ENCODE results near the gene PLEKHJ1. TPM values are rescaled to one million over a fixed set of nuclear protein-coding genes. Genes with fewer than 3 reads are reported as not detected.

The PLEKHJ1 gene
- polyA plus RNA-seq, 1 of the 3 experiments (the other 2 are of a cell fraction) = 151 TPM

GRCh38 chr19:2210206-2210605 is 25.9 kb downstream of the PLEKHJ1 start:
- H3K4me1 ChIP-seq (ENCODE audit: control insufficient read depth in 1 of 2, insufficient read depth in 2 of 2, low read depth in 1 of 2, low read length in 1 of 2) = no peaks in the 10 kb centered on the region
- H4K20me1 ChIP-seq (ENCODE audit: insufficient read depth) = no peaks in the 10 kb centered on the region
- ChIA-PET CTCF (no interaction called here), POLR2A (no interaction called here)
- H3K4me2 ChIP-seq = no peak overlapping the region
- DNase-seq = no peak
- H3K27me3 ChIP-seq (ENCODE audit: insufficient read depth) = no peaks in the 10 kb centered on the region
- H3K9me3 ChIP-seq = no peaks in the 10 kb centered on the region
- H3K9me2 ChIP-seq = no peaks in the 10 kb centered on the region
- peaks cover 8 to 64% of the 10 kb centered on the region in 2 experiments for H3K36me3 ChIP-seq (replicated peaks in 1 of 2; ENCODE audit: control insufficient read depth in 1 of 2, insufficient read depth in 2 of 2, low read length in 1 of 2)
- H3K79me2 ChIP-seq (ENCODE audit: insufficient read depth) = 0 out of 2 replicates have a peak, but pooled peaks cover 7% of the 10 kb centered on the region
- no peak overlapping the region for H3K9ac ChIP-seq
- H3K4me3 ChIP-seq (ENCODE audit: low read depth in 2 of 2, low read length in 1 of 2) = no peak overlapping the region
- no peak overlapping the region for H2AFZ ChIP-seq (ENCODE audit: low read depth)
- TF ChIP-seq NFIC (IDR thresholded peaks at IDR 0.05; ENCODE audit: borderline replicate concordance) = no peak
- TF ChIP-seq RCOR1 (IDR thresholded peaks at IDR 0.05; ENCODE audit: low read length) = no peak
- no peak for TF ChIP-seq EZH2phosphoT487 (IDR thresholded peaks at IDR 0.05; ENCODE audit: borderline replicate concordance, low read depth)
- no peak for TF ChIP-seq RFX5 (IDR thresholded peaks at IDR 0.05; ENCODE audit: low read length)
- no peak for TF ChIP-seq JUND (IDR thresholded peaks at IDR 0.05)
- no peak for TF ChIP-seq CTCF (IDR thresholded peaks at IDR 0.05)
- no peak for TF ChIP-seq YY1 (IDR thresholded peaks at IDR 0.05; ENCODE audit: low read depth)
- TF ChIP-seq MXI1 (IDR thresholded peaks at IDR 0.05; ENCODE audit: low read depth, low read length) = no peak
- no peak for TF ChIP-seq POLR2AphosphoS5 (IDR thresholded peaks at IDR 0.05; ENCODE audit: low read depth, low read length)
- 100% methylated on average over 3 of the region's 21 CpGs for WGBS (ENCODE audit: low lambda C conversion rate)
- H3K27ac ChIP-seq (ENCODE audit: low read depth in 2 of 2, low read length in 1 of 2) = no peak overlapping the region
- H3F3A ChIP-seq (replicated peaks; ENCODE audit: insufficient read depth) = no peaks in the 10 kb centered on the region

DNA sequence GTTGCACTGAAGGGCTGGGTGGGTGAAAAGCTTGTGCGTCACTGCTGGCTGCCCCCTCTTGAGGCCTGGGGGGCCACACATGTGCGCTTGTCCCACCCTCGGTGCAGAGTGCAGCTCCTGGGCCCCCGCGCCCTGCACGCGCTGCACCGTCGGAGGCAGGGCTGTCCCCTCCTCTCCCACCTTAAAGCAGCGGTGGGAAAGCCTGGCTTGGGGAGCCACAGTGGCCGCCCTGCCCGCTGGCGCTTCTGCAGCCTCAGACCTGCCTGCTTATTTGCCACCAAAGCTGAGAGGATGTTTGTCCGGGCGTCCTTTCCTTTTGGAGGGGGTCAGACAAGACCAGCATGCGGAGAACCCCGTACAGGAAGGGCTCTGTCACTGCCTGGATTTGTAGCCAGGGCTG is 26.7 kb downstream of the PLEKHJ1 start:
- no peaks in the 10 kb centered on the region for H3K4me1 ChIP-seq (ENCODE audit: control insufficient read depth in 1 of 2, insufficient read depth in 2 of 2, low read depth in 1 of 2, low read length in 1 of 2)
- ChIA-PET CTCF (no interaction called here), POLR2A (interaction anchor here (0.6 kb wide), 1 partner anchor 175 kb away, joined by 3 read pairs; no protein-coding TSS in a partner anchor)
- H3K9ac ChIP-seq = no peak overlapping the region
- no peaks in the 10 kb centered on the region for H4K20me1 ChIP-seq (ENCODE audit: insufficient read depth)
- no peaks in the 10 kb centered on the region for H3K27me3 ChIP-seq (ENCODE audit: insufficient read depth)
- H3K9me3 ChIP-seq = no peaks in the 10 kb centered on the region
- H3K27ac ChIP-seq (ENCODE audit: low read depth in 2 of 2, low read length in 1 of 2) = no peak overlapping the region
- no peak overlapping the region for H3K4me2 ChIP-seq
- whole genome bisulfite sequencing (ENCODE audit: low lambda C conversion rate) = 99% methylated on average over 12 of the region's 17 CpGs
- DNase-seq = no peak
- 0 out of 2 replicates have a peak, but pooled peaks cover 7% of the 10 kb centered on the region for H3K79me2 ChIP-seq (ENCODE audit: insufficient read depth)
- no peak for TF ChIP-seq FOXM1 (IDR thresholded peaks at IDR 0.05; ENCODE audit: low read depth)
- TF ChIP-seq, protein P1, sequence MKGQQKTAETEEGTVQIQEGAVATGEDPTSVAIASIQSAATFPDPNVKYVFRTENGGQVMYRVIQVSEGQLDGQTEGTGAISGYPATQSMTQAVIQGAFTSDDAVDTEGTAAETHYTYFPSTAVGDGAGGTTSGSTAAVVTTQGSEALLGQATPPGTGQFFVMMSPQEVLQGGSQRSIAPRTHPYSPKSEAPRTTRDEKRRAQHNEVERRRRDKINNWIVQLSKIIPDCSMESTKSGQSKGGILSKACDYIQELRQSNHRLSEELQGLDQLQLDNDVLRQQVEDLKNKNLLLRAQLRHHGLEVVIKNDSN (IDR thresholded peaks at IDR 0.05; ENCODE audit: borderline replicate concordance, low read depth) = no peak
- TF ChIP-seq RXRA (IDR thresholded peaks at IDR 0.05; ENCODE audit: borderline replicate concordance, low read depth) = no peak
- TF ChIP-seq RAD21 (IDR thresholded peaks at IDR 0.05; ENCODE audit: low read length) = no peak
- no peak for TF ChIP-seq POLR2AphosphoS5 (IDR thresholded peaks at IDR 0.05; ENCODE audit: low read depth, low read length)
- TF ChIP-seq EP300 (IDR thresholded peaks at IDR 0.05; ENCODE audit: borderline replicate concordance in 1 of 2, low read depth in 1 of 2, low read length in 1 of 2) = no peak
- TF ChIP-seq MEF2A (IDR thresholded peaks at IDR 0.05; ENCODE audit: borderline replicate concordance, low read depth) = no peak
- no peak for TF ChIP-seq FOXJ3 (CRISPR knock-in tag; IDR thresholded peaks at IDR 0.05)
- TF ChIP-seq YY1 (IDR thresholded peaks at IDR 0.05; ENCODE audit: low read depth) = no peak
- TF ChIP-seq, protein P2, sequence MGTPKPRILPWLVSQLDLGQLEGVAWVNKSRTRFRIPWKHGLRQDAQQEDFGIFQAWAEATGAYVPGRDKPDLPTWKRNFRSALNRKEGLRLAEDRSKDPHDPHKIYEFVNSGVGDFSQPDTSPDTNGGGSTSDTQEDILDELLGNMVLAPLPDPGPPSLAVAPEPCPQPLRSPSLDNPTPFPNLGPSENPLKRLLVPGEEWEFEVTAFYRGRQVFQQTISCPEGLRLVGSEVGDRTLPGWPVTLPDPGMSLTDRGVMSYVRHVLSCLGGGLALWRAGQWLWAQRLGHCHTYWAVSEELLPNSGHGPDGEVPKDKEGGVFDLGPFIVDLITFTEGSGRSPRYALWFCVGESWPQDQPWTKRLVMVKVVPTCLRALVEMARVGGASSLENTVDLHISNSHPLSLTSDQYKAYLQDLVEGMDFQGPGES (IDR thresholded peaks at IDR 0.05; ENCODE audit: low read depth, low read length) = no peak
- TF ChIP-seq, protein P3, sequence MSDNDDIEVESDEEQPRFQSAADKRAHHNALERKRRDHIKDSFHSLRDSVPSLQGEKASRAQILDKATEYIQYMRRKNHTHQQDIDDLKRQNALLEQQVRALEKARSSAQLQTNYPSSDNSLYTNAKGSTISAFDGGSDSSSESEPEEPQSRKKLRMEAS (IDR thresholded peaks at IDR 0.05; ENCODE audit: low read depth) = no peak
- no peak for TF ChIP-seq GABPA (IDR thresholded peaks at IDR 0.05; ENCODE audit: low read depth)
- TF ChIP-seq NFIC (IDR thresholded peaks at IDR 0.05; ENCODE audit: borderline replicate concordance) = no peak
- TF ChIP-seq RCOR1 (IDR thresholded peaks at IDR 0.05; ENCODE audit: low read length) = no peak
- TF ChIP-seq RFX5 (IDR thresholded peaks at IDR 0.05; ENCODE audit: low read length) = no peak
- H3K4me3 ChIP-seq (ENCODE audit: low read depth in 2 of 2, low read length in 1 of 2) = no peak overlapping the region
- H3K9me2 ChIP-seq = no peaks in the 10 kb centered on the region
- H2AFZ ChIP-seq (ENCODE audit: low read depth) = no peak overlapping the region
- no peaks in the 10 kb centered on the region for H3F3A ChIP-seq (replicated peaks; ENCODE audit: insufficient read depth)
- H3K36me3 ChIP-seq (replicated peaks in 1 of 2; ENCODE audit: control insufficient read depth in 1 of 2, insufficient read depth in 2 of 2, low read length in 1 of 2) = peaks cover 8 to 61% of the 10 kb centered on the region in 2 experiments
